DOHH2 (cell line): ENCODE results near the gene RNASE12.

Experiments used
- H3F3A ChIP-seq: fragments of 200-600 bp; sonication (generic), shearing (Covaris generic); 2 replicates; pipeline ENCODE4 v1.6.0; 2016; ENCODE audit warnings: antibody characterized with exemption, mild to moderate bottlenecking; ENCODE audit not compliant: control insufficient read depth, insufficient read depth
- H3K27ac ChIP-seq: fragments of 200-600 bp; sonication (generic); 2 replicates; pipeline ENCODE4 v1.5.1; 2014; ENCODE audit warnings: low read depth, mild to moderate bottlenecking, low read length, moderate library complexity
- H3K27me3 ChIP-seq: fragments of 200-600 bp; sonication (generic); 2 replicates; pipeline ENCODE4 v1.6.1; 2014; ENCODE audit warnings: mild to moderate bottlenecking, low read length, mixed read lengths; ENCODE audit not compliant: control insufficient read depth
- H3K36me3 ChIP-seq: fragments of 200-600 bp; sonication (generic); 2 replicates; pipeline ENCODE4 v1.6.1; 2014; ENCODE audit warnings: mild to moderate bottlenecking, low read length, moderate library complexity, mixed read lengths; ENCODE audit not compliant: control insufficient read depth
- H3K4me1 ChIP-seq: fragments of 200-600 bp; sonication (generic); 2 replicates; pipeline ENCODE4 v1.6.1; 2014; ENCODE audit warnings: mild to moderate bottlenecking, low read length, mixed read lengths; ENCODE audit not compliant: control insufficient read depth
- H3K4me2 ChIP-seq: fragments of 200-600 bp; sonication (generic); 2 replicates; pipeline ENCODE4 v1.6.0; 2014; ENCODE audit warnings: mild to moderate bottlenecking, low read length, moderate library complexity
- H3K4me3 ChIP-seq: fragments of 200-600 bp; sonication (generic); 2 replicates; pipeline ENCODE4 v1.5.1; 2014; ENCODE audit warnings: mild to moderate bottlenecking, low read length, mixed read lengths
- H3K79me2 ChIP-seq: fragments of 200-600 bp; sonication (generic); 2 replicates; pipeline ENCODE4 v1.6.1; 2014; ENCODE audit warnings: mild to moderate bottlenecking, low read length, mixed read lengths; ENCODE audit not compliant: control insufficient read depth
- H3K9me2 ChIP-seq: fragments of 200-600 bp; sonication (generic); replicated peaks from 2 replicates; pipeline ENCODE4 v1.6.1; 2014; ENCODE audit warnings: mild to moderate bottlenecking, low read length, mixed read lengths; ENCODE audit not compliant: control insufficient read depth
- H3K9me3 ChIP-seq: fragments of 200-600 bp; sonication (generic); 2 replicates; pipeline ENCODE4 v1.6.1; 2014; ENCODE audit warnings: antibody characterized with exemption, low read length, mixed read lengths; ENCODE audit not compliant: control insufficient read depth, insufficient read depth
- H4K20me1 ChIP-seq: fragments of 200-600 bp; sonication (generic); 2 replicates; pipeline ENCODE4 v1.6.0; 2014; ENCODE audit warnings: low read depth, mild to moderate bottlenecking, antibody characterized with exemption, low read length, moderate library complexity; ENCODE audit not compliant: control insufficient read depth, insufficient read depth
- CTCF ChIP-seq: fragments of 200-600 bp; sonication (generic); IDR thresholded peaks from one replicate; pipeline ENCODE4 v1.5.1; 2014; ENCODE audit warnings: antibody characterized with exemption, mild to moderate bottlenecking, low read depth, low read length; ENCODE audit not compliant: poor library complexity, severe bottlenecking
- EZH2phosphoT487 ChIP-seq: fragments of 200-600 bp; sonication (generic); IDR thresholded peaks from 2 replicates; pipeline ENCODE4 v1.6.1; 2017; ENCODE audit warnings: borderline replicate concordance, mild to moderate bottlenecking, antibody characterized with exemption, low read length, moderate library complexity, mixed read lengths

RNASE12 gene

GRCh38 chr14:20631880-20632389 is 40.8 kb upstream of the RNASE12 start:
- TF ChIP-seq EZH2phosphoT487 = no peak
- no peak for TF ChIP-seq CTCF
- Histone ChIP-seq H3K4me1 (peaks cover 36% of the 10 kb centered on the region), H3F3A (0 out of 2 replicates have a peak, but pooled peaks cover 7% of the 10 kb centered on the region), H3K27ac (no peak overlapping the region), H3K79me2 (no peaks in the 10 kb centered on the region), H3K9me2 (no peaks in the 10 kb centered on the region), H3K4me3 (peak overlapping the region; percentile 71), H4K20me1 (peaks cover 5% of the 10 kb centered on the region), H3K4me2 (peak overlapping the region; percentile 84), H3K36me3 (no peaks in the 10 kb centered on the region), H3K9me3 (no peaks in the 10 kb centered on the region), H3K27me3 (peaks cover 61% of the 10 kb centered on the region)

- Histone ChIP-seq H3K79me2 (no peaks in the 10 kb centered on the region), H3K36me3 (no peaks in the 10 kb centered on the region), H3K4me1 (peaks cover 41% of the 10 kb centered on the region), H3K27ac (no peak overlapping the region), H3K27me3 (peaks cover 68% of the 10 kb centered on the region), H3K4me2 (peak overlapping the region; percentile 84), H3F3A (0 out of 2 replicates have a peak, but pooled peaks cover 7% of the 10 kb centered on the region), H4K20me1 (peaks cover 5% of the 10 kb centered on the region), H3K9me3 (no peaks in the 10 kb centered on the region), H3K9me2 (no peaks in the 10 kb centered on the region), H3K4me3 (peak overlapping the region; percentile 71)
- no peak for TF ChIP-seq EZH2phosphoT487
- TF ChIP-seq CTCF = no peak
Measured at GRCh38 chr14:20631023-20631879, 40.1 kb upstream of the RNASE12 start.

GRCh38 chr14:20630340-20631022 is 39.3 kb upstream of the RNASE12 start:
- Histone ChIP-seq H3K79me2 (no peaks in the 10 kb centered on the region), H3K4me2 (peak overlapping the region; percentile 84), H3K9me2 (no peaks in the 10 kb centered on the region), H3K27me3 (peaks cover 75% of the 10 kb centered on the region), H3K36me3 (no peaks in the 10 kb centered on the region), H4K20me1 (peaks cover 5% of the 10 kb centered on the region), H3K9me3 (no peaks in the 10 kb centered on the region), H3K27ac (no peak overlapping the region), H3K4me1 (peaks cover 49% of the 10 kb centered on the region), H3K4me3 (peak overlapping the region; percentile 71), H3F3A (0 out of 2 replicates have a peak, but pooled peaks cover 7% of the 10 kb centered on the region)
- no peak; the same call in 1 of the 2 replicates for TF ChIP-seq EZH2phosphoT487
- no peak for TF ChIP-seq CTCF
